Thymus (tissue), 11 donors: Measurements from ENCODE around the gene EEIG2. TPM values are rescaled to one million over a fixed set of nuclear protein-coding genes. Genes with fewer than 3 reads are reported as not detected.
"Not testable (repeated sequence)": the region's sequence is repeated elsewhere in the genome, so short reads cannot be mapped to it uniquely, and the experiment has no call there.

Experiments
- DNase-seq, 9 donors: peaks; one replicate each; pipeline ENCODE4 v3.0.0-alpha.2; 2013; ENCODE audit warnings: low spot score in 9 of 9, low read depth in 6 of 9, missing footprints in 1 of 9
- H3K27ac ChIP-seq, 2 donors: one replicate each; pipeline ENCODE4 v1.5.1; 2013; ENCODE audit warnings: control low read depth in 1 of 2, low read depth in 1 of 2, low read length in 1 of 2, mild to moderate bottlenecking in 1 of 2, moderate library complexity in 1 of 2
- H3K27me3 ChIP-seq, 2 donors: one replicate each; pipeline ENCODE4 v1.5.1; 2013; ENCODE audit warnings: low read length in 1 of 2; ENCODE audit not compliant: control insufficient read depth in 2 of 2, insufficient read depth in 1 of 2
- H3K36me3 ChIP-seq, 2 donors: one replicate each; pipeline ENCODE4 v1.5.1; 2013; ENCODE audit warnings: low read length in 1 of 2, mild to moderate bottlenecking in 1 of 2, moderate library complexity in 1 of 2; ENCODE audit not compliant: control insufficient read depth in 2 of 2, insufficient read depth in 2 of 2
- H3K4me1 ChIP-seq, 2 donors: one replicate each; pipeline ENCODE4 v1.5.1; 2013; ENCODE audit warnings: low read length in 2 of 2; ENCODE audit not compliant: control insufficient read depth in 2 of 2, insufficient read depth in 2 of 2
- H3K4me3 ChIP-seq, 2 donors: one replicate each; pipeline ENCODE4 v1.5.1; 2013; ENCODE audit warnings: low read length in 2 of 2, control low read depth in 1 of 2, mild to moderate bottlenecking in 1 of 2
- H3K9me3 ChIP-seq, 2 donors: one replicate each; pipeline ENCODE4 v1.5.1; 2013; ENCODE audit warnings: low read length in 1 of 2, mild to moderate bottlenecking in 1 of 2; ENCODE audit not compliant: control insufficient read depth in 2 of 2, insufficient read depth in 1 of 2
- WGBS: extraction: QIAGEN DNeasy Blood & Tissue Kit; methylation state at CpG from one replicate; pipeline ENCODE4 v1.1.7; 2013; 5-methylcytosine and 5-hydroxymethylcytosine counted together
- polyA plus RNA-seq: library from polyadenylated mRNA; stranded (reverse); fragments of 200-250 nt; gene quantifications from one replicate; pipeline ENCODE4 v1.2.3, GENCODE V29; 2013
- total RNA-seq: library from RNA; stranded (reverse); fragments of 120-200 nt; gene quantifications from one replicate; pipeline ENCODE4 v1.2.4, GENCODE V29; 2013
- donor health status: healthy.

EEIG2 gene
- total and polyA plus RNA-seq, 2 donors: 11.2 to 12.5 TPM

DNA sequence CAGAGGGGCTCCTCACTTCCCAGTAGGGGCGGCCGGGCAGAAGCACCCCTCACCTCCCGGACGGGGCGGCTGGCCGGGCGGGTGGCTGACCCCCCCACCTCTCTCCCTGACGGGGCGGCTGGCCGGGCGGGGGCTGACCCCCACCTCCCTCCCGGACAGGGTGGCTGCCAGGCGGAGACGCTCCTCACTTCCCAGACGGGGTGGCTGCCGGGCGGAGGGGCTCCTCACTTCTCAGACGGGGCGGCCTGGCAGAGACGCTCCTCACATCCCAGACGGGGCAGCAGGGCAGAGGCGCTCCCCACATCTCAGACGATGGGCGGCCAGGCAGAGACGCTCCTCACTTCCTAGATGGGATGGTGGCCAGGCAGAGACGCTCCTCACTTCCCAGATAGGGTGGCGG lies 23.9 kb upstream of the EEIG2 start:
- not testable (repeated sequence) for H3K9me3 ChIP-seq, H3K36me3 ChIP-seq, H3K4me1 ChIP-seq, H3K27ac ChIP-seq, H3K4me3 ChIP-seq, H3K27me3 ChIP-seq, DNase-seq
- 99% methylated on average over 27 of the region's 27 CpGs for WGBS

GRCh38 chr1:108536791-108537190 lies 23.1 kb upstream of the EEIG2 start:
- DNase-seq, H3K4me3 ChIP-seq, H3K36me3 ChIP-seq, H3K27me3 ChIP-seq, H3K9me3 ChIP-seq, H3K27ac ChIP-seq, H3K4me1 ChIP-seq: not testable (repeated sequence)
- 98% methylated on average over 4 of the region's 4 CpGs for WGBS

- no peak overlapping the region for H3K4me3 ChIP-seq
- H3K27ac ChIP-seq: no peak overlapping the region
- no peak for DNase-seq
- WGBS: 38% methylated on average over 1 of the region's 1 CpG
- H3K27me3 ChIP-seq: no peaks in the 10 kb centered on the region
- no peaks in the 10 kb centered on the region for H3K9me3 ChIP-seq
- H3K4me1 ChIP-seq: peaks cover 0 to 2% of the 10 kb centered on the region in 2 donors
- no peaks in the 10 kb centered on the region for H3K36me3 ChIP-seq
Measured at GRCh38 chr1:108537976-108538375, 21.9 kb upstream of the EEIG2 start.

DNA sequence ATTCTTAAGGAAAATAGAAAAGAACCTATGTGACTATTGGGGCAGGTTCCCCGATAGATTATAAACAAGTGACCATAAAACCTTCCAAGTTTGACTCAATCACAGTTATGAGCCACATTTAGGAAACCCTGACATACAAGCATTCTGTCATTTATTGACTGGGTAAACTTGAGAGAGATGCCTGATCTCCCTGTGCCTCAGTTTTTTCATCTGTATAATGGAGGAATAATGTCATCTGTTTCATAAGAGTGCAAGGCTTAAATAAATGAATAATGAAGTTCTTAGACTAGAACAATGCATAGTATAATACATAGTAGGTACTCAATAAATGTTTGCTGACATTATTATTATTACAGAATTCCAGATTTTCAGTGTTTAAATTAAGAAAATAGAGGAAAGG lies 18.9 kb upstream of the EEIG2 start:
- Histone ChIP-seq H3K4me3 (no peak overlapping the region), H3K27me3 (no peaks in the 10 kb centered on the region), H3K9me3 (no peaks in the 10 kb centered on the region), H3K4me1 (no peaks in the 10 kb centered on the region), H3K36me3 (no peaks in the 10 kb centered on the region), H3K27ac (no peak overlapping the region)
- 100% methylated on average over 1 of the region's 1 CpG for WGBS
- DNase-seq: no peak

GRCh38 chr1:108541861-108542260 lies 18.0 kb upstream of the EEIG2 start:
- Histone ChIP-seq H3K9me3 (no peaks in the 10 kb centered on the region), H3K27me3 (no peaks in the 10 kb centered on the region), H3K4me1 (no peaks in the 10 kb centered on the region), H3K4me3 (no peak overlapping the region), H3K36me3 (no peaks in the 10 kb centered on the region), H3K27ac (no peak overlapping the region)
- 94% methylated on average over 2 of the region's 2 CpGs for WGBS
- no peak for DNase-seq

DNA sequence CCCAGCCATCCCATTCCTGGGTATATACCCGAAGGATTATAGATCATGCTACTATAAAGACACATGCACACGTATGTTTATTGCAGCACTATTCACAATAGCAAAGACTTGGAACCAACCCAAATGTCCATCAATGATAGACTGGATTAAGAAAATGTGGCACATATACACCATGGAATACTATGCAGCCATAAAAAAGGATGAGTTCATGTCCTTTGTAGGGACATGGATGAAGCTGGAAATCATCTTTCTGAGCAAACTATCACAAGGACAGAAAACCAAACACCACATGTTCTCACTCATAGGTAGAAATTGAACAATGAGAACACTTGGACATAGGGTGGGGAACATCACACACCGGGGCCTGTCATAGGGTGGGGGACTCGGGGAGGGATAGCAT lies 12.4 kb upstream of the EEIG2 start:
- H3K36me3 ChIP-seq, DNase-seq, H3K4me3 ChIP-seq, H3K4me1 ChIP-seq, H3K27ac ChIP-seq, H3K9me3 ChIP-seq, H3K27me3 ChIP-seq: not testable (repeated sequence)
- 96% methylated on average over 4 of the region's 4 CpGs for WGBS

DNA sequence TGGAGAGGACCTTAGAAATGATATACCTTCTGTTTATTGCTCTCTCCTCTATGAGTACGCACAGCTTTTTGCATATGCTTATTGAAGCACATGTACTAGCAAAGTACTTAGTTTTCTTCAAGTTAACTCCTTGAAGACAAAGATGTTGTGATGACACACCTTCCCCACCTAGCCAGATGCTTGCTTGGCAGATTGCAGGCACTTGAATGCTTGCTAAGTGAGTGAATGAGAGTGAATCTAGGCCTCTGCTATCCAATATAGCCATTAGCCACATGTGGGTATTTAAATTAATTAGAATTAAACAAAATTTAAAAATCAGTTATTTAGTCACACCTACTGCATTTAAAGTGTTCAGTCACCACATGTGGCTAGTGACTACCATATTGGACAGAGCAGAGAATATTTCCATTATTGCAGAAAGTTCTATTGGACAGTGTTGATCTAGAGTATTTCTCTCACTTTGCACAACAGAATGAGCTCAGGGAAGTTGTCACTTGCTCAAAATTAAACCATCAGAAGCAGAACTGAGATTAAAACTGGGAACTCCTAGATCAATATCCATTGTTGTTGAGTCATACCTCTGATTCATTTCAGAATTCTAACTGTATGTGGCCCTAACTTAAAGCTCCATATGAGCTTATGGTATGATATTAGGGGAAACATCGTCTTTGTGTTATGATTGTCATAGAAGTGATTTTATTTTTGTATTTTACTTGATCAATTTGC lies 8.6 kb upstream of the EEIG2 start:
- no peaks in the 10 kb centered on the region for H3K9me3 ChIP-seq
- DNase-seq: no peak
- no peaks in the 10 kb centered on the region for H3K27me3 ChIP-seq
- no peak overlapping the region for H3K27ac ChIP-seq
- H3K4me3 ChIP-seq: no peak overlapping the region
- no peaks in the 10 kb centered on the region for H3K36me3 ChIP-seq
- 94% methylated on average over 2 of the region's 2 CpGs for WGBS
- no peaks in the 10 kb centered on the region for H3K4me1 ChIP-seq

DNA sequence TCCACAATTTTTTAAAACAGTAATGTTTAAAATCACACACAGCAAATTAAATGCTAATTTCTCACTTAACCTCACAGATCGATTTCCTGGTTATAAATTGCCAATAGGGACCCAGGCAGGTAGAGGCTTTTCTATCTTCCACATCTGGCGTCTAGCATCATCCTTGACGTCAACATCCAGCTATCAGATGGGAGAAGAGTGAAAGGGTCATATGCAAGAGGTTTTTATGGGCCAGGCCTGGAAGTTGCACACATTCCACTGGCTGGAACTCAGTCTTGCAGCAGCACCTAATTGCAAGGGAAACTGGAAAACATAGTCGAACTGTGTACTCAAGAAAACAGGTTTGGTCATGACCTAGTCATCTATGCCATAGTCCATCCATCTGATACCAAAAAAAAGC lies 6.0 kb upstream of the EEIG2 start:
- Histone ChIP-seq H3K4me1 (peaks cover 0 to 4% of the 10 kb centered on the region in 2 donors), H3K4me3 (no peak overlapping the region), H3K27me3 (no peaks in the 10 kb centered on the region), H3K36me3 (no peaks in the 10 kb centered on the region), H3K27ac (no peak overlapping the region), H3K9me3 (no peaks in the 10 kb centered on the region)
- no peak for DNase-seq
- WGBS: 96% methylated on average over 4 of the region's 4 CpGs

DNA sequence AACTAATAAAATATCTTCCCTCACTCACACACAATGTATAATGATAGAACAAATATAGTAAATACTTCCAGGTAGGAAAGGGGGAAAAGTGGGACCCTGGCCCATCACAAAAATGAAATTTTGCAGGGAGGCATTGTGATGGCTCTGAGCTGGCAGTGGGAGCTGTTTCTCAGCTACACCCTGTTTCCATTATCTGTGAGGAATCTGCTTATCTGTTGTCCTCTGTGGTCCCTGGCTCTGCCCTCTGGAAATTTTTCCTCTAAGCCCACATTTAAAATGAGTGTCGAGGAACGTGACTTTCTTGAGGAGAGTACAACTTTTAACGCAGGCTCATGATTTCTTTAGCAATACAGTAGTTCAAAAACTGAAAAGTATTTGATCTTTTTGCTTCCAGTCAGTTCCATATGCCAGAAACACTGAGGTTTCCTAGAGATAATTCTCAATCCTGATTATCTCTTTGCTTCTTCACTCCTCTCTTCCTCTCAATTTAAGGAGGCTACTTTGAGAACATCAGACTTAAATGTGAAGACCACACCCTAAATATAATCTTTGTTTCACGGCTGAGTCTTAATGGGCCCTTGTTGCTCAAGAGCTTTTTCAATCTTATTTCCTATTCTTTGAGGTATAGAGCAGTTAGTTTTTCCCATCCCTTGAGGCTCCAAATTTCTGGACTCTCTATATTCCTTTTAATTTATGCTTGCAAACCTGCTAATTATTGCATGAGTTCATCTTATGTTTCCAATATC lies 5.0 kb upstream of the EEIG2 start:
- H3K4me1 ChIP-seq: peaks cover 2 to 9% of the 10 kb centered on the region in 2 donors
- H3K36me3 ChIP-seq: no peaks in the 10 kb centered on the region
- DNase-seq: no peak
- 69% methylated on average over 4 of the region's 4 CpGs for WGBS
- no peaks in the 10 kb centered on the region for H3K9me3 ChIP-seq
- no peaks in the 10 kb centered on the region for H3K27me3 ChIP-seq
- no peak overlapping the region for H3K27ac ChIP-seq
- no peak overlapping the region for H3K4me3 ChIP-seq
